SK-N-SH (cell line): ENCODE results near the gene EOGT.

Source experiments
- GATA2 ChIP-seq: sonication (generic); formaldehyde crosslinking; IDR thresholded peaks from 2 replicates; pipeline ENCODE4 v1.5.0; 2020; ENCODE audit warnings: mild to moderate bottlenecking, missing genetic modification reagents
- JUND ChIP-seq: IDR thresholded peaks from 2 replicates; pipeline ENCODE4 v1.4.0; 2012
- POLR2AphosphoS5 ChIP-seq: IDR thresholded peaks from 2 replicates; pipeline ENCODE4 v1.6.1; 2012; ENCODE audit warnings: low read depth, low read length
- REST ChIP-seq: IDR thresholded peaks from 2 replicates; pipeline ENCODE4 v1.6.1; 2012; ENCODE audit warnings: mild to moderate bottlenecking, low read depth, low read length, moderate library complexity
- TF ChIP-seq, protein P1 (sequence below): fragments of 200-600 bp; sonication (generic); IDR thresholded peaks from 2 replicates; pipeline ENCODE4 v1.6.1; 2017; ENCODE audit warnings: antibody characterized with exemption, mild to moderate bottlenecking, moderate library complexity

GRCh38 chr3:69031635-69032034 lies 18.2 kb upstream of the EOGT start:
- TF ChIP-seq, protein P1, sequence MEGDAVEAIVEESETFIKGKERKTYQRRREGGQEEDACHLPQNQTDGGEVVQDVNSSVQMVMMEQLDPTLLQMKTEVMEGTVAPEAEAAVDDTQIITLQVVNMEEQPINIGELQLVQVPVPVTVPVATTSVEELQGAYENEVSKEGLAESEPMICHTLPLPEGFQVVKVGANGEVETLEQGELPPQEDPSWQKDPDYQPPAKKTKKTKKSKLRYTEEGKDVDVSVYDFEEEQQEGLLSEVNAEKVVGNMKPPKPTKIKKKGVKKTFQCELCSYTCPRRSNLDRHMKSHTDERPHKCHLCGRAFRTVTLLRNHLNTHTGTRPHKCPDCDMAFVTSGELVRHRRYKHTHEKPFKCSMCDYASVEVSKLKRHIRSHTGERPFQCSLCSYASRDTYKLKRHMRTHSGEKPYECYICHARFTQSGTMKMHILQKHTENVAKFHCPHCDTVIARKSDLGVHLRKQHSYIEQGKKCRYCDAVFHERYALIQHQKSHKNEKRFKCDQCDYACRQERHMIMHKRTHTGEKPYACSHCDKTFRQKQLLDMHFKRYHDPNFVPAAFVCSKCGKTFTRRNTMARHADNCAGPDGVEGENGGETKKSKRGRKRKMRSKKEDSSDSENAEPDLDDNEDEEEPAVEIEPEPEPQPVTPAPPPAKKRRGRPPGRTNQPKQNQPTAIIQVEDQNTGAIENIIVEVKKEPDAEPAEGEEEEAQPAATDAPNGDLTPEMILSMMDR: no peak
- TF ChIP-seq POLR2AphosphoS5 (no peak), GATA2 (CRISPR knock-in tag) (no peak), REST (no peak), JUND (no peak)
